ENCODE results near the gene PDE9A.

PDE9A gene

GRCh38 chr21:42775891-42776290 is 122.5 kb downstream of the PDE9A start:
- TF ChIP-seq RAD21 (IDR thresholded peaks at IDR 0.05; ENCODE audit: low read depth) (no peak), REST (IDR thresholded peaks at IDR 0.05; ENCODE audit: low read depth) (no peak), TAF1 (IDR thresholded peaks at IDR 0.05; ENCODE audit: low read depth) (no peak), EGR1 (IDR thresholded peaks at IDR 0.05) (no peak), MAX (IDR thresholded peaks at IDR 0.05) (no peak), EP300 (IDR thresholded peaks at IDR 0.05; ENCODE audit: borderline replicate concordance) (no peak), CEBPB (IDR thresholded peaks at IDR 0.05) (no peak), TCF12 (IDR thresholded peaks at IDR 0.05; ENCODE audit: low read depth) (no peak), FOXM1 (IDR thresholded peaks at IDR 0.05; ENCODE audit: borderline replicate concordance, low read depth) (no peak), TEAD4 (IDR thresholded peaks at IDR 0.05) (no peak), CREB1 (IDR thresholded peaks at IDR 0.05; ENCODE audit: low read depth) (no peak), YY1 (IDR thresholded peaks at IDR 0.05; ENCODE audit: low read depth) (no peak), USF1 (IDR thresholded peaks at IDR 0.05) (no peak), NFIC (IDR thresholded peaks at IDR 0.05) (no peak), ZBTB7A (IDR thresholded peaks at IDR 0.05; ENCODE audit: low read depth) (no peak)

- TF ChIP-seq CREB1 (IDR thresholded peaks at IDR 0.05; ENCODE audit: low read depth) = no peak
- TF ChIP-seq USF1 (IDR thresholded peaks at IDR 0.05) = no peak
- no peak for TF ChIP-seq REST (IDR thresholded peaks at IDR 0.05; ENCODE audit: low read depth)
Measured at GRCh38 chr21:42777064-42777756, 123.8 kb downstream of the PDE9A start.

- TF ChIP-seq EGR1 (IDR thresholded peaks at IDR 0.05) (no peak), MAX (IDR thresholded peaks at IDR 0.05) (peak; percentile 58; the same call in 1 of the 2 replicates), TCF12 (IDR thresholded peaks at IDR 0.05; ENCODE audit: low read depth) (peak; percentile 58; the same call in 1 of the 2 replicates), NFIC (IDR thresholded peaks at IDR 0.05) (peak; percentile 6; the same call in 1 of the 2 replicates), EP300 (IDR thresholded peaks at IDR 0.05; ENCODE audit: borderline replicate concordance) (no peak), USF1 (IDR thresholded peaks at IDR 0.05) (peak; percentile 53; the same call in 1 of the 2 replicates), CEBPB (IDR thresholded peaks at IDR 0.05) (no peak)
Measured at GRCh38 chr21:42777757-42778344, 124.4 kb downstream of the PDE9A start.

GRCh38 chr21:42779431-42779861 is 126.0 kb downstream of the PDE9A start:
- no peak for TF ChIP-seq REST (IDR thresholded peaks at IDR 0.05; ENCODE audit: low read depth)
- no peak for TF ChIP-seq CREB1 (IDR thresholded peaks at IDR 0.05; ENCODE audit: low read depth)
- no peak for TF ChIP-seq TCF12 (IDR thresholded peaks at IDR 0.05; ENCODE audit: low read depth)
- TF ChIP-seq USF1 (IDR thresholded peaks at IDR 0.05) = no peak
- TF ChIP-seq TEAD4 (IDR thresholded peaks at IDR 0.05) = no peak
- TF ChIP-seq TAF1 (IDR thresholded peaks at IDR 0.05; ENCODE audit: low read depth) = no peak
- no peak for TF ChIP-seq MAX (IDR thresholded peaks at IDR 0.05)
- TF ChIP-seq ZBTB7A (IDR thresholded peaks at IDR 0.05; ENCODE audit: low read depth) = no peak
- no peak for TF ChIP-seq FOXM1 (IDR thresholded peaks at IDR 0.05; ENCODE audit: borderline replicate concordance, low read depth)
- TF ChIP-seq YY1 (IDR thresholded peaks at IDR 0.05; ENCODE audit: low read depth) = no peak
- no peak for TF ChIP-seq NFIC (IDR thresholded peaks at IDR 0.05)
- TF ChIP-seq EGR1 (IDR thresholded peaks at IDR 0.05) = no peak
- TF ChIP-seq EP300 (IDR thresholded peaks at IDR 0.05; ENCODE audit: borderline replicate concordance) = no peak
- no peak for TF ChIP-seq CEBPB (IDR thresholded peaks at IDR 0.05)
- TF ChIP-seq RAD21 (IDR thresholded peaks at IDR 0.05; ENCODE audit: low read depth) = no peak

All from Ishikawa (cell line).